Loucy (cell line): ENCODE results near the gene PTPRA.

Experiments
- H2AFZ ChIP-seq: fragments of 200-600 bp; sonication (generic); 2 replicates; pipeline ENCODE4 v1.6.0; 2016; ENCODE audit warnings: antibody characterized with exemption, mild to moderate bottlenecking, low read length, moderate library complexity
- H3F3A ChIP-seq: fragments of 200-600 bp; 2 replicates; pipeline ENCODE4 v1.6.0; 2016; ENCODE audit warnings: antibody characterized with exemption, low read depth, mild to moderate bottlenecking
- H3K27me3 ChIP-seq: fragments of 200-600 bp; sonication (generic); 2 replicates; pipeline ENCODE4 v1.6.1; 2014; ENCODE audit warnings: low read length, mild to moderate bottlenecking; ENCODE audit not compliant: insufficient read depth, poor library complexity, severe bottlenecking
- H3K36me3 ChIP-seq: fragments of 200-600 bp; sonication (generic); 2 replicates; pipeline ENCODE4 v1.6.1; 2016; ENCODE audit warnings: low read length; ENCODE audit not compliant: insufficient read depth
- H3K4me1 ChIP-seq: fragments of 200-600 bp; sonication (generic); 2 replicates; pipeline ENCODE4 v1.5.1; 2014; ENCODE audit warnings: low read length, mild to moderate bottlenecking; ENCODE audit not compliant: insufficient read depth, poor library complexity, severe bottlenecking
- H3K4me2 ChIP-seq: fragments of 200-600 bp; sonication (generic); 2 replicates; pipeline ENCODE4 v1.6.0; 2014; ENCODE audit warnings: antibody characterized with exemption, low read length, low read depth, mild to moderate bottlenecking; ENCODE audit not compliant: poor library complexity, severe bottlenecking
- H3K4me3 ChIP-seq: fragments of 200-600 bp; sonication (generic); 2 replicates; pipeline ENCODE4 v1.5.1; 2014; ENCODE audit warnings: low read length, mild to moderate bottlenecking, mixed read lengths; ENCODE audit not compliant: poor library complexity, severe bottlenecking
- H3K79me2 ChIP-seq: fragments of 200-600 bp; sonication (generic); 2 replicates; pipeline ENCODE4 v1.6.1; 2014; ENCODE audit warnings: low read length; ENCODE audit not compliant: insufficient read depth
- H3K9ac ChIP-seq: fragments of 200-600 bp; sonication (generic); 2 replicates; pipeline ENCODE4 v1.6.0; 2014; ENCODE audit warnings: mild to moderate bottlenecking, low read depth, low read length, moderate library complexity; ENCODE audit not compliant: poor library complexity, severe bottlenecking
- H3K9me2 ChIP-seq: fragments of 200-600 bp; sonication (generic); replicated peaks from 2 replicates; pipeline ENCODE4 v1.6.1; 2016; ENCODE audit warnings: low read depth, low read length, mixed read lengths
- H3K9me3 ChIP-seq: fragments of 200-600 bp; sonication (generic); 2 replicates; pipeline ENCODE4 v1.6.1; 2014; ENCODE audit warnings: mild to moderate bottlenecking, antibody characterized with exemption, low read length, low read depth; ENCODE audit not compliant: insufficient read depth
- H4K20me1 ChIP-seq: fragments of 200-600 bp; sonication (generic); 2 replicates; pipeline ENCODE4 v1.6.0; 2014; ENCODE audit warnings: antibody characterized with exemption, low read length, mild to moderate bottlenecking; ENCODE audit not compliant: insufficient read depth, poor library complexity, severe bottlenecking
- EZH2phosphoT487 ChIP-seq: fragments of 200-600 bp; IDR thresholded peaks from 2 replicates; pipeline ENCODE4 v1.6.1; 2018; ENCODE audit warnings: antibody characterized with exemption, mild to moderate bottlenecking, moderate library complexity, borderline replicate concordance
- TF ChIP-seq, protein P1 (sequence below): fragments of 200-600 bp; sonication (generic); conservative IDR thresholded peaks from 2 replicates; pipeline ENCODE4 v1.5.1; 2014; ENCODE audit warnings: mild to moderate bottlenecking, antibody characterized with exemption, low read length

PTPRA gene

DNA sequence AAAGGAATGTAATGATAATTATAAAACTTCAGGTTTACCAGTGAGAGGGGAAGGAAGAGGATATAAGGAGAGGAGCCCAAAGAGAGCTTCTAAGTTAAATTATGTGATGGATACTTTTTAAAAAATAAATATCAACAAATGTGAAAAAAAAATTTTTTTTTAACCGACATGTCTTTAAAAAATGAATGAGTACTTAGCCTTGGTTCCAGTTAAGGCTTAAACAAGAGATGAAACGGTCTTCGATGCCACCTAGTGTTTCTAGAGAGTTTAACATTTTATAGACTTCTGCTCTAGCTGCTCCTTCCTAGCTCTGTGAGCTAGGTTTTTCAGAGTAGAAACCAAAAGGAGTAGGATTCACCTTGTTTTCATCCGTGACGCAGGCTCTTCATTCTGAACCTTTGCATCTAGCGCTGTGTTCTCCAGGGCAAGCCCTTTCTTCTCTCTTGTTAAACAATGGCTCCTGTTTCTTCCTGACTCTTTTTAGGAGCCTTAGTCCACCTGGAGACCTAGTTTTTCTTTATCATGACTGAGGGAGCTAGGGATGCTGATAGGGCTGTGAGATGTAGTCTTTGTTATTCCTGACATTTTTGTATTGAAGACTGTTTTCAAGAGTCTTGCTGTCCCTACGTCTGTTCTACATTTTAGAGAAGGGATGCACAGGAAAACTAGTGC, 127.7 kb downstream of the PTPRA start:
- Histone ChIP-seq H3K9me2 (no peaks in the 10 kb centered on the region), H3K4me1 (no peaks in the 10 kb centered on the region), H3K4me2 (no peak overlapping the region), H3F3A (no peaks in the 10 kb centered on the region; the same call in 1 of the 2 replicates), H3K79me2 (no peaks in the 10 kb centered on the region), H3K27me3 (no peaks in the 10 kb centered on the region), H3K9ac (no peak overlapping the region), H2AFZ (no peak overlapping the region), H4K20me1 (no peaks in the 10 kb centered on the region), H3K36me3 (peaks cover 19% of the 10 kb centered on the region), H3K4me3 (no peak overlapping the region), H3K9me3 (no peaks in the 10 kb centered on the region)
- no peak for TF ChIP-seq EZH2phosphoT487
- TF ChIP-seq, protein P1, sequence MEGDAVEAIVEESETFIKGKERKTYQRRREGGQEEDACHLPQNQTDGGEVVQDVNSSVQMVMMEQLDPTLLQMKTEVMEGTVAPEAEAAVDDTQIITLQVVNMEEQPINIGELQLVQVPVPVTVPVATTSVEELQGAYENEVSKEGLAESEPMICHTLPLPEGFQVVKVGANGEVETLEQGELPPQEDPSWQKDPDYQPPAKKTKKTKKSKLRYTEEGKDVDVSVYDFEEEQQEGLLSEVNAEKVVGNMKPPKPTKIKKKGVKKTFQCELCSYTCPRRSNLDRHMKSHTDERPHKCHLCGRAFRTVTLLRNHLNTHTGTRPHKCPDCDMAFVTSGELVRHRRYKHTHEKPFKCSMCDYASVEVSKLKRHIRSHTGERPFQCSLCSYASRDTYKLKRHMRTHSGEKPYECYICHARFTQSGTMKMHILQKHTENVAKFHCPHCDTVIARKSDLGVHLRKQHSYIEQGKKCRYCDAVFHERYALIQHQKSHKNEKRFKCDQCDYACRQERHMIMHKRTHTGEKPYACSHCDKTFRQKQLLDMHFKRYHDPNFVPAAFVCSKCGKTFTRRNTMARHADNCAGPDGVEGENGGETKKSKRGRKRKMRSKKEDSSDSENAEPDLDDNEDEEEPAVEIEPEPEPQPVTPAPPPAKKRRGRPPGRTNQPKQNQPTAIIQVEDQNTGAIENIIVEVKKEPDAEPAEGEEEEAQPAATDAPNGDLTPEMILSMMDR: peak; percentile 73

DNA sequence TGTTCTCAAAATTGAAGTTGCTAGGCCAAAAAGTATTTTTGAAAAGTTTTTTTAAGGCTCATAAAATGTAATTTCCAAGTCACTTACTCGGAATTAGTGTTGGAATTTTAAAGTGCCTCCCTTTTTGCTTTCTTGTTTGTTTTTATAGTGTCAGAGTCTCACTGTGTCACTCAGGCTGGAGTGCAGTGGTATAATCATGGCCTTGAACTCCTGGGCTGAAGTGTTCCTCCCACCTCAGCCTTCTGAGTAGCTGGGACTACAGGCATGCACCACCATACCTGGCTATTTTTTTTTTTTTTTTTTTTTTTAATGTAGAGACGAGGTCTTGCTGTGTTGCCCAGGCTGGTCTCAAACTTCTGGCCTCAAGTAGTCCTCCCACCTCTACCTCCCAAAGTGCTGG, 130.1 kb downstream of the PTPRA start:
- Histone ChIP-seq H4K20me1 (no peaks in the 10 kb centered on the region), H3K4me3 (no peak overlapping the region), H3K27me3 (no peaks in the 10 kb centered on the region), H2AFZ (no peak overlapping the region), H3K4me2 (no peak overlapping the region), H3K4me1 (no peaks in the 10 kb centered on the region), H3K9me3 (no peaks in the 10 kb centered on the region), H3K9me2 (no peaks in the 10 kb centered on the region), H3F3A (no peaks in the 10 kb centered on the region; the same call in 1 of the 2 replicates), H3K36me3 (peaks cover 33% of the 10 kb centered on the region), H3K79me2 (no peaks in the 10 kb centered on the region), H3K9ac (no peak overlapping the region)
- TF ChIP-seq, protein P1: no peak
- TF ChIP-seq EZH2phosphoT487: no peak

DNA sequence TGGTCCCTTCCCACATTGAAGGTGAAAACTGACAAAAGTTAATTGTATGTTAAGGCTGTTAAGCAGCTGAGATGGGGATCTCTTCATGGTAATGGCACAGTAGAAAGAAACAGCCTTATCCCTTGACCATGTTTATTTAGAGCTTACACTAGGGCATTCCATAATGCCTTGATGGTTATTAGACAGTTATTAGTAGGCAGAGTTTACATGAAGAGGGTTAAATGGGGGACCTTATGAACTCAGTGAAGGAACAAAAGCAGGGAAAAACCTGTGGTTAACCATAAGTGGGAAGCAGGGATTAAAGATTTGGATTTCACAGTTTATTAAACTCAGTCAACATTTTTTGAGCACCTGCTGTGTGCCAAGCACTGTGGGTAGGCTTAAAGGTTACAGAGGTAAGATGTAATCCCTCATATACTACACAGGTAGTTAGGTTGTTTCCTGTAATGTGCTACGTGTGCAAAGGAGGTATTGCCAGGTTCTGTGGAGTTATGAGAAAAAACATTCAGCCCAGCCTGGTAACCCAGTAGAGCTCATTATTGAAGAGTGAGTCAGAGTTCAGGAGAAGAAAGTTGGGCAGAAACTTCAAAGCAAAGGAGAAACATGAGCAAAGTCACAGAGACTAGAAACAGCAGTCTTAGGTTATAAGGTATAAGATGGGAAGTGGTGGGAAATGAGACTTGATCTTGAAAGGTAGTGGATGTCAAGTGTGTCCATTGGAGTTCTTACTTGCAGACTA, 137.9 kb downstream of the PTPRA start:
- H3K9me3 ChIP-seq: no peaks in the 10 kb centered on the region
- no peaks in the 10 kb centered on the region for H3F3A ChIP-seq
- H3K9me2 ChIP-seq: no peaks in the 10 kb centered on the region
- TF ChIP-seq, protein P1: no peak
- no peak for TF ChIP-seq EZH2phosphoT487
- H3K4me3 ChIP-seq: no peak overlapping the region
- no peaks in the 10 kb centered on the region for H3K4me1 ChIP-seq
- H3K4me2 ChIP-seq: no peak overlapping the region
- H3K9ac ChIP-seq: no peak overlapping the region
- no peak overlapping the region for H2AFZ ChIP-seq
- no peaks in the 10 kb centered on the region for H3K79me2 ChIP-seq
- H3K36me3 ChIP-seq: peaks cover 19% of the 10 kb centered on the region; the same call in 1 of the 2 replicates
- H3K27me3 ChIP-seq: no peaks in the 10 kb centered on the region
- no peaks in the 10 kb centered on the region for H4K20me1 ChIP-seq
